ENCODE data around the gene ATP9B. TPM values are rescaled to one million over a fixed set of nuclear protein-coding genes. Genes with fewer than 3 reads are reported as not detected.
"Not testable (repeated sequence)": the region's sequence is repeated elsewhere in the genome, so short reads cannot be mapped to it uniquely, and the experiment has no call there.

The ATP9B gene
- total RNA-seq, 1 donor from 2014 or later, result 33.2 TPM

DNA sequence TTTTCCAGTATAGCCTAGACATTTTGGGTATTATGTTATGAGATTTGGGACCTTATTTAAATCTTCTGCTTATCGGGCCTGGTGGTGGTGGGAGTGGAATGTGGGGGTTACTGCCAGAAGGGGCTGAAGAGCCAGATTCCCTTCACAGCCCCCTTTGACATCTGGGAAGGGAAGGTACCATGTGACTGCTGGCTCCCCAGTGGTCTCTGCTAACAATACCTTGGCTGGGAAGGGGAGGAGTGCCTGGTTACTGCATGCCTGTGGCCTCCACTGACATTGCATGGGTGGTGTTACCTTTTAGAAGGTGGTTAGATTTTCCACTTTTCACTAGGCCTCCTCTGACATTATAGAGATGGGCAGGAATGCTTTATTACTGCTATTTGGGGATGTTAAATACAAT lies 8.0 kb downstream of the ATP9B start:
- no peak overlapping the region for H2AFZ ChIP-seq (replicated peaks)
- H3K79me2 ChIP-seq (ENCODE audit: low read depth), result peaks cover 98% of the 10 kb centered on the region
- no peak overlapping the region for H3K27ac Mint-ChIP-seq
- no peak overlapping the region for H3K27ac ChIP-seq
- H3K9me3 ChIP-seq (ENCODE audit: low read depth), result no peaks in the 10 kb centered on the region
- no peaks in the 10 kb centered on the region for H3K27me3 ChIP-seq
- H3F3A ChIP-seq (ENCODE audit: low read depth), result no peaks in the 10 kb centered on the region
- no peak overlapping the region for H3K4me3 Mint-ChIP-seq
- peaks cover 9% of the 10 kb centered on the region for H3K4me1 ChIP-seq
- H3K36me3 ChIP-seq, result no peaks in the 10 kb centered on the region
- peaks cover 86% of the 10 kb centered on the region for H3K9me3 Mint-ChIP-seq
- H3K9ac ChIP-seq, result no peak overlapping the region
- peaks cover 5% of the 10 kb centered on the region for H4K20me1 ChIP-seq (ENCODE audit: low read depth)
- no peaks in the 10 kb centered on the region for H3K4me1 Mint-ChIP-seq
- H3K4me3 ChIP-seq, result no peak overlapping the region
- TF ChIP-seq EZH2 (IDR thresholded peaks at IDR 0.05) (no peak), EZH2phosphoT487 (IDR thresholded peaks at IDR 0.05) (no peak)
- TF ChIP-seq, protein P1, sequence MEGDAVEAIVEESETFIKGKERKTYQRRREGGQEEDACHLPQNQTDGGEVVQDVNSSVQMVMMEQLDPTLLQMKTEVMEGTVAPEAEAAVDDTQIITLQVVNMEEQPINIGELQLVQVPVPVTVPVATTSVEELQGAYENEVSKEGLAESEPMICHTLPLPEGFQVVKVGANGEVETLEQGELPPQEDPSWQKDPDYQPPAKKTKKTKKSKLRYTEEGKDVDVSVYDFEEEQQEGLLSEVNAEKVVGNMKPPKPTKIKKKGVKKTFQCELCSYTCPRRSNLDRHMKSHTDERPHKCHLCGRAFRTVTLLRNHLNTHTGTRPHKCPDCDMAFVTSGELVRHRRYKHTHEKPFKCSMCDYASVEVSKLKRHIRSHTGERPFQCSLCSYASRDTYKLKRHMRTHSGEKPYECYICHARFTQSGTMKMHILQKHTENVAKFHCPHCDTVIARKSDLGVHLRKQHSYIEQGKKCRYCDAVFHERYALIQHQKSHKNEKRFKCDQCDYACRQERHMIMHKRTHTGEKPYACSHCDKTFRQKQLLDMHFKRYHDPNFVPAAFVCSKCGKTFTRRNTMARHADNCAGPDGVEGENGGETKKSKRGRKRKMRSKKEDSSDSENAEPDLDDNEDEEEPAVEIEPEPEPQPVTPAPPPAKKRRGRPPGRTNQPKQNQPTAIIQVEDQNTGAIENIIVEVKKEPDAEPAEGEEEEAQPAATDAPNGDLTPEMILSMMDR (IDR thresholded peaks at IDR 0.05), result no peak
- peaks cover 74% of the 10 kb centered on the region for H3K36me3 Mint-ChIP-seq
- H3K27me3 Mint-ChIP-seq (ENCODE audit: insufficient read depth, low read depth), result no peaks in the 10 kb centered on the region
- no peak overlapping the region for H3K4me2 ChIP-seq
- DNase-seq (ENCODE audit: low spot score), result peak; percentile 39

DNA sequence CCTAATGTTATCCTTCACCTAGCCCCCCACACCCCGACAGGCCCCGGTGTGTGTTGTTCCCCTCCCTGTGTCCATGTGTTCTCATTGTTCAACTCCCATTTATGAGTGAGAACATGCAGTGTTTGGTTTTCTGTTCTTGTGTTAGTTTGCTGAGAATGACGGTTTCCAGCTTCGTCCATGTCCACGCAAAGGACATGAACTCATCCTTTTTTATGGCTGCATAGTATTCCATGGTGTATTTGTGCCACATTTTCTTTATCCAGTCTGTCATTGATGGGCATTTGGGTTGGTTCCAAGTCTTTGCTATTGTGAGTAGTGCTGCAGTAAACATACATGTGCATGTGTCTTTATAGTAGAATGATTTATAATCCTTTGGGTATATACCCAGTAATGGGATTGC lies 9.6 kb downstream of the ATP9B start:
- H4K20me1 ChIP-seq (ENCODE audit: low read depth); H3K27me3 ChIP-seq; H3K4me1 Mint-ChIP-seq; H3K9ac ChIP-seq; DNase-seq (ENCODE audit: low spot score); H3K27ac Mint-ChIP-seq; H3K4me1 ChIP-seq; H3F3A ChIP-seq (ENCODE audit: low read depth); H3K27ac ChIP-seq; H3K9me3 ChIP-seq (ENCODE audit: low read depth); H3K27me3 Mint-ChIP-seq (ENCODE audit: insufficient read depth, low read depth); H3K4me3 Mint-ChIP-seq; H3K4me3 ChIP-seq; H3K36me3 ChIP-seq; H2AFZ ChIP-seq (replicated peaks); H3K4me2 ChIP-seq: not testable (repeated sequence)
- peaks cover 77% of the 10 kb centered on the region for H3K36me3 Mint-ChIP-seq
- H3K9me3 Mint-ChIP-seq, result peaks cover 80% of the 10 kb centered on the region
- peaks cover 98% of the 10 kb centered on the region for H3K79me2 ChIP-seq (ENCODE audit: low read depth)

DNA sequence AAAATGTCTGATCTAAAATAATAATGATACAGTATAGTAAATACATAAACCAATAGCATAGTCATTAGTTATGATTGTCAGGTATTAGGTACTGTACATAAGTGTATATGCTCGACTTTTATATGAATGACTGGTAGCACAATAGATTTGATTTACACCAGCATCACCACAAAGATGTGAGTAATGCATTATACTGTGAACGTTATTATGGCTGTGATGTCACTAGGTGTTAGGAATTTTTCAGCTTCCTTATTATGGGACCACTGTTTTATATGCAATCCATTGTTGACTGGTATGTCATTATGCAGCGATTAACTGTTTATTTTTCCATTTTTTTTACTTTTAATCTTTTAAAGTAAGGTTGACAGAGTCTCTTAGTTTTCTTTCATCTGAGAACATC lies 23.7 kb downstream of the ATP9B start:
- no peak for DNase-seq (ENCODE audit: low spot score)
- TF ChIP-seq EZH2 (IDR thresholded peaks at IDR 0.05) (no peak), EZH2phosphoT487 (IDR thresholded peaks at IDR 0.05) (no peak)
- TF ChIP-seq, protein P1 (IDR thresholded peaks at IDR 0.05), result no peak
- Histone ChIP-seq H3K4me3 (no peak overlapping the region), H3K27ac (peak overlapping the region; percentile 46), H2AFZ (replicated peaks) (no peak overlapping the region), H3K4me2 (peak overlapping the region; percentile 18), H3F3A (ENCODE audit: low read depth) (no peaks in the 10 kb centered on the region), H3K36me3 (no peaks in the 10 kb centered on the region), H3K79me2 (ENCODE audit: low read depth) (peaks cover 89% of the 10 kb centered on the region), H3K9ac (no peak overlapping the region), H3K9me3 (ENCODE audit: low read depth) (peaks cover 3% of the 10 kb centered on the region), H3K4me1 (peaks cover 13% of the 10 kb centered on the region), H4K20me1 (ENCODE audit: low read depth) (peaks cover 32% of the 10 kb centered on the region), H3K27me3 (no peaks in the 10 kb centered on the region)
- Mint-ChIP-seq H3K27ac (no peak overlapping the region), H3K9me3 (peaks cover 40% of the 10 kb centered on the region), H3K4me1 (no peaks in the 10 kb centered on the region), H3K4me3 (no peak overlapping the region), H3K27me3 (ENCODE audit: insufficient read depth, low read depth) (no peaks in the 10 kb centered on the region), H3K36me3 (peaks cover 39% of the 10 kb centered on the region)

DNA sequence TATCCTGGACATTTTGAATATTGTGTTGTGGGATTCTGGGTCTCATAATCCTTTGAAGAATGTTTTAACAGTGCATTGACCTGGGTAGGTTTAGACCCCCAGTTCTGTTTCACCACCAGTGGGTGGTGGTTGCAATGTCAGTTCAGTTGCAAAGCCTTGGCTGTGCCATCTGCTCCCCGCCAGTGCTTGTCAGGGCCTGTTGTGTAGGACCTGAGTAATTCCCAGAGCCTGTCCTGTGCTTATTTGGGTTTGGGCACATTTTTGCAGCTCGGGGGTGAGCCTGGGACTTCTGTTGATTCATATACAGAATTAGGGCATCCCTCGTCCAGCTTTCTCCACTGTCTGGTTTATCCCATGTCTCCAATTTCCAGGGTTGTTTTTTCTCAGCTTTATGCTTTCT lies 24.8 kb downstream of the ATP9B start:
- Histone ChIP-seq H3K27ac (no peak overlapping the region), H3K4me1 (peaks cover 13% of the 10 kb centered on the region), H3K4me2 (no peak overlapping the region), H3K79me2 (ENCODE audit: low read depth) (peaks cover 82% of the 10 kb centered on the region), H2AFZ (replicated peaks) (no peak overlapping the region), H3K9ac (no peak overlapping the region), H3K4me3 (no peak overlapping the region), H3F3A (ENCODE audit: low read depth) (no peaks in the 10 kb centered on the region), H3K9me3 (ENCODE audit: low read depth) (peaks cover 3% of the 10 kb centered on the region), H4K20me1 (ENCODE audit: low read depth) (peaks cover 32% of the 10 kb centered on the region), H3K36me3 (no peaks in the 10 kb centered on the region), H3K27me3 (no peaks in the 10 kb centered on the region)
- H3K36me3 Mint-ChIP-seq, result peaks cover 40% of the 10 kb centered on the region
- TF ChIP-seq EZH2 (IDR thresholded peaks at IDR 0.05), result no peak
- no peak for TF ChIP-seq EZH2phosphoT487 (IDR thresholded peaks at IDR 0.05)
- TF ChIP-seq, protein P1 (IDR thresholded peaks at IDR 0.05), result no peak
- no peak overlapping the region for H3K27ac Mint-ChIP-seq
- peaks cover 37% of the 10 kb centered on the region for H3K9me3 Mint-ChIP-seq
- H3K27me3 Mint-ChIP-seq (ENCODE audit: insufficient read depth, low read depth), result no peaks in the 10 kb centered on the region
- H3K4me3 Mint-ChIP-seq, result no peak overlapping the region
- no peaks in the 10 kb centered on the region for H3K4me1 Mint-ChIP-seq
- DNase-seq (ENCODE audit: low spot score), result no peak
